Activated CD4-positive, alpha-beta T cell treated with anti-CD3 and anti-CD28 coated beads for 48 hours (primary cell): ENCODE measurements around the gene TLL1.
A peak's percentile ranks its signal among the peaks of the same experiment; 100 is the strongest.

ENCODE experiments used
- DNase-seq: peaks from one replicate; pipeline ENCODE4 v3.0.0-alpha.2; 2020

Gene TLL1

DNA sequence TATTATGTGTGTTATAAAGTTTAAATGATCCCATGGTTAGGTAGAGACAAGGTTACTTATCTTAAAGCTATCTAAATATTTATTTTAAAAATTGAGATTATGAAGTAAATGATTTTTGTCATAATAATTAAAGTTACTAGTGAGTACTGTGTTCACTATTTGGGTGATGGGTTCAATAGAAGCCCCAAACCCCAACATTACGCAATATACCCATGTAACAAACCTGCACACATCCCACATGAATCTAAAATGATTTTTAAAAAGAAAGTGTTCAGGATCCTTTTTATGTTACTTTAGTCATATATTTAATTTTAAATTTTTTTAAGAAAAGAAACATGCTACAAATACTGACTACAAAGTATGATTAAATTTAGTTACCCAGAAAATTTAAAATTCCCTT, 193.9 kb downstream of the TLL1 start:
- no peak for DNase-seq

DNA sequence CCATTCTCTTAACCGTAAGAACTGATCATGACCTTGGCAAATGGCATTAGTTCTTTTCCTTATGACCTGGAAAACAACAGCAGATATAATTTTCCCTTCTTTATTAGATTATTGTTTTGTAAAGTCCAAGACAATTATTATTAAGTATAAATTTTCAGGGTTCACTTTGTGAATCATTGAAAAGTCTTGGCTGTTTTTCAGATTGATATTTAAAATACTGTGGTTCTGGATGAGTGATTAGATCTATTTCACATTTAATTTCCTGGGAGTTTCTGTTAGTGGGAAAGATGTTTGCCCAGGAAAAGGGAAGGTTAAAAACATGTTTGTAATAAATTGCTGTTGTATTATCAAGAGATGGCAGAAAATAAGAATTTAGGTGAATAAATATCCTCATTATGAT, 194.9 kb downstream of the TLL1 start:
- DNase-seq: no peak

DNA sequence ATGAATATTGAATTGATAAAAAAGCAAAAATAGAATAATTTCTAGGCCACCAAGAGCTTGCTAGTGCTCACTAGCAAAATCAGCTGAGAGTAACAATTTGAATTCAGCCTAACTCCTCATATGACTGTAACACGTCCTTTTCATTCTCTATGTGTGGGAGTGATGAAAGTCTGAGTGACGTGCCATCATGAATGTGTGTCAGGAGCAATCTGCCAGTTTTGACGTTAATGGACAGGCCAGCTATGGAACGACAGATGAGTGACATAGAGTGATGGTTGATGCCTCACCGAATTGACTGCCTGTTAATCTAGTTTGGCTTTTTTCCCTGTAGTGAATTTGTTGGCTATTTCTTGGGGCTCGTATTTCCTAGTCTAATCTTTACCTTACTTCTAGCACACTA, 200.7 kb downstream of the TLL1 start:
- DNase-seq: no peak

DNA sequence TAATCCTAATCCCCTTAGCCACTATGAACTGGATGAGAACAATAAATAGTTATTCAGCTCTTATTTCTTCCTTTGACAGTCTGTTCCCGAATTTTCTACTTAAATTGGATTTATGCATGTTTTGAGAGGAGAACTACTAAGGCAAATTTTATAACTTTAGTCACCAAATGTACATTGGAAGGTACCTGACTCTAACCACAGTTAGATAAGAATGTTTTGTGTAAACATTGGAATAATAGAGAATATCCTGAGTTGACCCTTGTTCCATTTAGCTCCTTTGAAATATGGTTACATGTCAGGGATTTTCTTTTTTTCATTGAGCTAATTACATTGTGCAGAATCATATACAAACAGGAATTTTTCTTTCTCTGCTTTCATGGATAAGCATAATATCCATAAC, 202.6 kb downstream of the TLL1 start:
- no peak for DNase-seq

DNA sequence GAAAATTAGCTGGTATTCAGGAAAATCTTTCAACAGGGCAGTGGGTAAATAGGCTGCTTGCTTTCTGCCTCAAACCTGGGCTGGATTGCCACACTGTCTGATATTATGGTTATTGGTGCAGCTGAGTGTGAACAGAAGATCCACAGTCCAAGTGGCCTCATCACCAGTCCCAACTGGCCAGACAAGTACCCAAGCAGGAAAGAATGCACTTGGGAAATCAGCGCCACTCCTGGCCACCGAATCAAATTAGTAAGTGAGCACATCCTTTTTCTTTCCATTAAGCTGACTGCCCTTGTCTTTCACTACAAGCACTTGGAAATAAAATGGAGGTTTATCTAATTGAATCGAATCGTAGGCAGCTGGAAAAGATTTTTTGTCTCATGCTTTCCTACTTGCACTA, 204.7 kb downstream of the TLL1 start:
- DNase-seq: no peak

DNA sequence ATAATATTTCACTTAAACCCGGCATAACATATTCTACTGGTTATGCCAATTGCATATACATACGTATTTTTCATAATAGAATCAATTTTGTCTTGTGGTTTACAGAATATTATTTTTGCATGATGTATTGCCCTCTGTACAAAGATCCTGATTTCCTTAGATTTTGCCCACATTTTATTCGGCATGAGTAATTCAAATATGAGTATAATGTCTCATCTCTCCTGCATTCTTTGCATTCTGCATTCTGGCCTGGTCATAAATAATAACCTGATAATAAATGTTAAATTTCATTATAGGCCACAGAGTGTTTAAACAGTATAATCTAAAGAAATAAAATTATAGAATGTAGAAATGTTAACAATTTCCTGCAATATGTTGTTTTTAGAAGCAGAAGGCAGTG, 205.3 kb downstream of the TLL1 start:
- DNase-seq: no peak

DNA sequence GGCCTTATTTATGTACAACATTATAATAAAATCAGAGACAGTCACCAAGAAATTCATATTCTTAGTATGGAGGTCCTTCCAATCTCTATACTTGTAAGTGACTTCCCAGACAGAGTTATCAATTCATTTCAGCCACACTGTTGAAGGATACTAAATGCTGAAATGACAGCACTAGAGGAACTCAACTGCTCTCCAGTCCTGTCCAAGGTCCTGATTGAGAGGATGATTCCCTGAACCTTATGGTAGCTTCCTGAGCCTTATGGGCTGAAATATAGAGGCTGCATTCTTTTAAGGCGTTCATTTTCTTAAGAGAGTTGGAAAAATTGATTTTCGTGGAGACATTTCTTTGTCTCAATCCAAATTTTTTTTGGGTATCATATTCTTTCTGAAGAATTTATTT, 205.9 kb downstream of the TLL1 start:
- DNase-seq: no peak

DNA sequence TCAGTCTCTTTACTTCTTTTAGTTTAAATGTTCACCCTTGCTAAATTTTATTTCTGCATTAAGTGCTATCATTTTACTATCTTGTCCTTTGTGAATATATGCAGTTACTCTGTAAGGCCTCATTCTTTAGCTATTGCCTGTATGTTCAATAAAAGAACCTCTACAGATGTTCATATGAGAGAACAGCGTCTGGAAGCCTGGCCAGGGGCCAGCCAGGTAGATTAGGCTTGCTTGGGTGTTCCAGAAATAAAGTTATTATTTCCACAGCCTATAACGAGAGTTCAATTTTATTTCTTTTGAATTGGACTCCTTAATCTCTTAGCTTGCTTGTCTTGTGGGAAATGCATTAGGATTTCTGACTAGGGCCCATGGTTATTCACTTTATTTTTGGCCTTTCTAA, 214.5 kb downstream of the TLL1 start:
- DNase-seq: no peak

DNA sequence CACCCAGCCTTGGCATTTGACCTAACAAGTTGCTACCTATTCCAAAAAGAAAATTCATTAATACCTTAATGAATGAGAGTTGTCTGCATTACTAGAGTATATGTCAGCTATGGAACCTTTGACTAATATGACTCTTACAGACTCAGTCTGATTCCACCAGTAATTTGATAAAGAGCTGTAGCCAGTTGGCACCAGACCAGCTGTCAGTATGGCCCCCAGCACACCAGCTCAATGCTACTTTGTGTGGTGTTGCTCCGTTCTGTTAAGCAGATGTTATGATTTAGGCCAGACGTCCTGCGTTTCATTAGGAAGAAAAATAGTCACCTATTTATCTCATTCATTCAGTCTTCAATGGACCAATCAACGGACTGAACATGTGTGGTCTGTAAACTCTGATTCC, 215.5 kb downstream of the TLL1 start:
- no peak for DNase-seq

DNA sequence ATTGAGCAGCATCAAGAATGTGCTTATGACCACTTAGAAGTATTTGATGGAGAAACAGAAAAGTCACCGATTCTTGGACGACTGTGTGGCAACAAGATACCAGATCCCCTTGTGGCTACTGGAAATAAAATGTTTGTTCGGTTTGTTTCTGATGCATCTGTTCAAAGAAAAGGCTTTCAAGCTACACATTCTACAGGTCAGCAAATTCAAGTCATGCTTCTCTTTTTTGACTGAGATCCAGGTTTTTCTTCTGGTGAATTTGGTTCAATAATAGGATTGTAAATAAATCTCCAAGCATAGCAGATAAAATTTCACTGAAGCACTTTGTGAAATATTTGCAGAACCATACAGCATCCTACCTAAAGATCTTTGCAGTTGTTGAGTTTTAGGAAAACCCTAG, 218.1 kb downstream of the TLL1 start:
- no peak for DNase-seq

DNA sequence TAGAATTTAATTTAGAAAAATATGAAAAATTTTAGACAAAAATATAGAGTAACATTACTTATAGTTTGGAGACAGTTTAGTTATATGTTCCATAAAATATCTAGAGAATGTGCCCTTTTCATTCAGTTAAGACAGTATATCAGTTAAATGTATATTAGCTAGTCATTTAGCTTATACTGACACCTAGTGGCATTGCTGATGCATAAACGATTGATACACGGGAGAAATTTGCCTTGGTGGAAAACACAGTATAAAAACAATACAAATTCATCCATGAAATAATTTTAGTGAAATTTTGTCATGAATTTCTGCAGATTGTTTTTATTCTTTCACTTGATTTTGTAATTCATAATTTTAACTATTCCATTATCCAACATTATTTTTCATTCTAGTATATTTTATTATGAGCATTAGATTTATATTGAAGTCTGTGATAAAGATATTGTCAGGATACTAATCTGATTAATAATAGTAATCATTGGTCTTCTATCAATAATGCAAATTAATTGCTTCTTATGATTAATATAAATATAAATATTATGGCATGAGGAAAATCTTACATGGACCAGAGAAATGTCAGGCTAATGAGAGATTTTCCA, 219.0 kb downstream of the TLL1 start:
- no peak for DNase-seq

DNA sequence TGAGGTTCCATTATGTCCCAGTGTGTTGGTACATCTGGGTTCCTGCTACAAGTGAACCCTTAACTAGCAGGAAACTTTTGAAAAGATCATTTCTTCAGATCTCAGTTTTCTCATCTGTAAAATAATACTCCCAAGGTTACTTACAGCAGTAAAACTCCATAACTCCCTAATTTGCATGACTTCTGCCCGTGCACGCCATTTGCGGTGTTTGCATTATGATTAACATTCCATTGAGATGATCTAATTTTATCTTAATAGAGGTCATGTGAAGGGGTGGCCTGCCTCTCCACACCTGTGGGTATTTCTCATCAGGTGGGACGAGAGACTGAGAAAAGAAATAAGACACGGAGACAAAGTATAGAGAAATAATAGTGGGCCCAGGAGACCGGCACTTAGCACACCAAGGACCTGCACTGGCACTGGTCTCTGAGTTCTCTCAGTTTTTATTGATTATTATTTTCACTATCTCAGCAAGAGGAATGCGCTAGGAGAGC, 219.8 kb downstream of the TLL1 start:
- no peak for DNase-seq

DNA sequence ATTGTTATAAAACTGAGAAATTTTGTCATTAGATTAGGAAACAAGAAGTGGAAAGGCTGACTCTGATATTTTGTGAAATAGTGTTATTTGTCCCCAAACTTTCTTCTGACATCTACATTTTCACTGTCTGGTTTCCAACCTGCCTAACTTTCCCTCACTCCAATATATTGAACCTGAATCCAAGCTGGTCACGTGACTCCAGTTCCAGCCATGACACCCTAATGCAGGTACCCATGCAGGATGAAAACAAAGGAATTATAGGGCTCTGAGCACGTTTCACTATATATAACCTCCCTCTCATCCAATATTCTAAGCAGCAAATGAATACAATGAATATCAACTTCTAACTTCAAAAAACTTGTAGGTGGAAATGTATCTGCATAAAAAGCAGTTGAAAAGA, 231.6 kb downstream of the TLL1 start:
- DNase-seq: no peak

DNA sequence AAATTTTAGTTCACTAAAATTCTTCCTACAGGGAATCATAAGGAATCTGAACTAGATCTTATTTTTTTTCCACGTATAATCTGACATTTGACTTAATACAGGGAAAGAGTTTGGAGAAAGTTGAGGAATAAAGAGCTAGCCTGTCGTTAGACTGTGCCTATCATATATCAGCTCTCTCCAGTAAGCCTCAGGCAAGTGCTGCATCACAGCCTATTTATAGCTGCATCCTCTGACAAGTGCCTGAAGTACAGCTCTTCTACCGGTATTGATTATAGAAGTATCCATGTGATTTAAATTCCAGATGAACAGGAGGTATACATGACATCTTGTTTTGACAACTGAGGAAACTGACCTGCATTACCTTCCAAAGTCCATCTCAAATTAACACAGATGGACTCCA, 248.9 kb downstream of the TLL1 start:
- DNase-seq: no peak

DNA sequence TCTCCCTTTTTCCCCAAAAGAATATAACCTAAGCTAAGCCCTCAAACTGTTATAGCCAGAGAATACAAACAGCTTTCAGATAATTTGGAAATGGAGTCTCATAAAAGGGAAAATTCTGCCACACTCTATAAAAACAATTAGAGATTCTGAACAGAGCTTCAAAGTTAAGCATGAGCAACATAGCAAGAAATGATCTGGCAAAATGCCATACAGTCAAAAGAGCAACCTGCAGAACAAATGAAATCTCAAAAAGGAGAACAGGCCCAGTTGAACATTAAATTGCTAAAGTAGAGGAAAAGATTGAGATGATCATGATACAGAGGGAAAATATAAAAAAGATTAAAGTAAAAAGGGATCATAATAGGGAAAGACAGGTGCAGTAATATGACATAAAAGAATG, 250.5 kb downstream of the TLL1 start:
- no peak for DNase-seq

DNA sequence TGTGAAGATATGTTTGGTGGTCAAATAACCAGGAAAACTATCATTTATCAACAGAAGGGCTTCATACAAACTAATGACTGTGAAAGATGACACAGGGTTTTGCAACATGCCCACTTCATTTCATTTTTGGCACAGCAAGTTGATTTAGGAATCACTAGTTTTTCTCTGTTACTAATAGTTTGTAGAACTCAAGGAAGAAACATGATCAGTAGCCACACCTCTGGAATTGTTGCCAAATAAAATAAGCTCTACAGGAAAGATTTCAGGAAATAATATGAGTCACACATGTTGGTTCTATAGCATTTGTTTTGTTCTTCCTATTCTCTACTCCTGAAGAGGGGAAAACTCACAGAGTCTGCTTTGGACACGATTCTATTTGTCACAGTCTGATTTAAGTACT, 255.4 kb downstream of the TLL1 start:
- DNase-seq: no peak

DNA sequence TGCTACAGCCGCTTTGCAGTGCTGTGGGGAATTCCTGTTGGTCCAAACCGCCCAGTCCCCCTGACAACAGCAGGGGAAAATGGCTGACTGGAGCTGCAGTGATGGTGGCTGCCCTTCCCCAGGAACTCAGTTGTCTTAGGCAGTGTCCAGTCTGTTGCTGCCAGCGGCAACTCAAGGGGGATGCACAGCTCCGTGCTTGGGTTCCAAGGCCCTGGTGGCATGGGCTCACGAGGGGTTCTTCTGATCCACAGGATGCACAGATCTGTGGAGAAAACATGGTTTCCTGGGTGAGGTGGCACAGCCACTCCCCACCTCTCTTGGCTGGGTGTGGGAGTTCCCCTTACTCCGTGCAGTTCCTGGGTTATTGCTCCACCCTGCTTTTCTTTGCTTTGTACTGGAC, 261.2 kb downstream of the TLL1 start:
- no peak for DNase-seq

DNA sequence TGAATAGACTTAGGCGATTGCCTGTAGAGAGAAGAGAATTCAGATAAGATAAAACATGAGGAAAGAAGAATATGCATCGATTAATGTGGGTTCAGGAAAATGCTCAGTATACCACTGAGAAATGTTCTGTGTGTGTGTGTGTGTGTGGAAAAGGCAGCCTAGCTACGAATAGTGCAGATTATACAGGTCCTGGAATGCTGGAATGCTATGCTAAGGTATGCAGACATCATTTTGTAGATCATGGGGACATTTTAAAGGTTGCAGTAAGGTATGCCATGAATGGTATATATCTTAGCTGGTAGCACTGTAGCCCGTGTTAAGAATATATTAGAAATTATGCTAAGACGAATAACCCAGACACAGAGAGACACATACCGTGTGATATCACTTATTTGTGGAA, 267.9 kb downstream of the TLL1 start:
- DNase-seq: no peak

DNA sequence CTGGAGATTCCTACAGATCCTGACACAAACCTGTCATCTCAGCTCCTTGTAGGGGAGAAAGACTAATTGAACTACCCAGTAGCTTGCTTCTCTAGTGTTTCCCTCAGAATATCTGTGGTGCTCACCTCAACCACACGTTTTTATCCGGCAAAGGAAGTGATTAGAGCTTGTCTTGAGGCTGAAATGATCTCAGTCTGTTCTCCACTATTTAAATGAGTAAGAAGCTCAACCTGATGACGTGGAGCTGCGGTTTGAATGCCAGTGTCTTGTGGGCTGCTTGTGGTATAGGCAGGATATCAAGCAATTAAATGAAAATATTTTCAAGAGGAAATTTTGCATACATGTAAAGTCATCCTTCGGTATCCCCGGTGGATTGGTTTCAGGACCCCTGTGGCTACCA, 270.2 kb downstream of the TLL1 start:
- DNase-seq: peak; percentile 7

DNA sequence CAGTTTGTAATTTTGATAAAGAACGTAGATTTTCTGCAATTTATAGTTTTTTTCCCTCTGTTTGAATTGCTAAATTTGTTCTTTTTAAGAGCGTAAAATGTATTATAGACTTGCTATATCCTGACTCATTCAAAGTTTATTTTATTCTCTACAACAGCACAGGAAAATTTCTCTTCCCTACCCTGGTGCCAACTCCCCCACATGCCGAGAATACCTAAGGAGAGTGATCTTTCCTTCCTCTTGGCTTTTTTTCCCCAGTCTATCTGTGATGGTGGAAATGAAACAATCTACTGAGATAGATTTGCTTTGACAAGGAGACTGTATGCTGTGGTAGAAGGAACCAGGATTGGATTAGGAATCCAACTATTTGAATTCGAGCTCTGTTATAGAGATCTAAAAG, 271.6 kb downstream of the TLL1 start:
- no peak for DNase-seq

DNA sequence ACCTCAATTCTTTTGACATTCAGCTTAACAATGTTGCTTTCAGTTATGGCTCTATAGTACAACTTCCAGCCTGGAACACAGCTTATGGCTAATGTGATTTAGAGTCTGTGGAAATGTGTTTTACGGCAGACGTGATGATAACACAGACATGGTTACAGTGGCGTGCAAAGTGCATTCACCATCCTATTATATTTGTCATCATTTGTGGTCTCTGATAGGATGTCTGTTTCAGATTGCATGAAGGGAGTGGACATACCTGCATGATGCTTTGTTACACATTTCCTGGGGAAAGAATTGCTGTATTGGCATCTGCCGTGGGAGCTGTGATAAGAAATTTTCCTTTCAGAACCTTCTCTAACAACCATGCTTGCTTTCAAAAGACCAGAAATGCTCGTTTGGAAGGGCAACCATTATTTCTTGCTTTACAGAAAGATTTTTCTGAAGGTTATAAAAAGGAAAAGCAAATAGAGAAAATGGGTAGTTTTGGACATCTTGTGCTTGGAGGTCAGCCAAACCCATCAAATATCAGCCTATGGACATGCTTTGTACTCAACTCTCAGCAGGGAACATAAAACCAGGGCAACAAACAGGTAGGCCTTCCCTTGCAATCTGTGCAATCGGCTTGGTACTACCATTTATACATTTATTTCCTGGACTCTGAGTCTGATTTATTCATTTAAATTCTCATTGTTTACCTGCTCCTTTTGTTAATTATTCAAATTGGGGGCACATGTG, 273.9 kb downstream of the TLL1 start:
- no peak for DNase-seq
